ENCODE data around the gene LMAN1L.

GRCh38 chr15:74829486-74829885, 16.9 kb downstream of the LMAN1L start:
- TF ChIP-seq CTCF (IDR thresholded peaks at IDR 0.05) (no peak), EP300 (IDR thresholded peaks at IDR 0.05) (no peak)

Data from tibial nerve (tissue), 4 donors.